ENCODE results near the gene APOE.

Gene APOE

GRCh38 chr19:44951179-44952159 lies 45.9 kb downstream of the APOE start:
- DNase-seq (ENCODE audit: low read depth in 2 of 2), result peak; percentile 17 to 36

DNA sequence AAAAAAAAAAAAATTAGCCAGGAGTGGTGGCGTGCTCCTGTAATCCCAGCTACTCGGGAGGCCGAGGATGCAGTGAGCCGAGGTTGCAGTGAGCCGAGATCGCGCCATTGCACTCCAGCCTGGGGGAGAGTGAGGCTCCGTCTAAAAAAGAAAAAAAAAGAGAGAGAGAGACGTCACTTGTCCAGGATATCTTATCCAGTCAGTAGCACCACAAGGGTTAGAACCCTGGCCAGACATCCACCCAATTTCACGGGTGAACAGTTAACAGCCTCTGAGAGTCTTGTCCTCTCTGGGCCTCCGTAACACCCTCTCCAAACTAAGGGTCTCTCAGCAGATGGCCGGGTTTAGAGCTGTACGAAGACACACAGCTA lies 48.7 kb downstream of the APOE start:
- no peak for DNase-seq (ENCODE audit: low read depth in 2 of 2)

DNA sequence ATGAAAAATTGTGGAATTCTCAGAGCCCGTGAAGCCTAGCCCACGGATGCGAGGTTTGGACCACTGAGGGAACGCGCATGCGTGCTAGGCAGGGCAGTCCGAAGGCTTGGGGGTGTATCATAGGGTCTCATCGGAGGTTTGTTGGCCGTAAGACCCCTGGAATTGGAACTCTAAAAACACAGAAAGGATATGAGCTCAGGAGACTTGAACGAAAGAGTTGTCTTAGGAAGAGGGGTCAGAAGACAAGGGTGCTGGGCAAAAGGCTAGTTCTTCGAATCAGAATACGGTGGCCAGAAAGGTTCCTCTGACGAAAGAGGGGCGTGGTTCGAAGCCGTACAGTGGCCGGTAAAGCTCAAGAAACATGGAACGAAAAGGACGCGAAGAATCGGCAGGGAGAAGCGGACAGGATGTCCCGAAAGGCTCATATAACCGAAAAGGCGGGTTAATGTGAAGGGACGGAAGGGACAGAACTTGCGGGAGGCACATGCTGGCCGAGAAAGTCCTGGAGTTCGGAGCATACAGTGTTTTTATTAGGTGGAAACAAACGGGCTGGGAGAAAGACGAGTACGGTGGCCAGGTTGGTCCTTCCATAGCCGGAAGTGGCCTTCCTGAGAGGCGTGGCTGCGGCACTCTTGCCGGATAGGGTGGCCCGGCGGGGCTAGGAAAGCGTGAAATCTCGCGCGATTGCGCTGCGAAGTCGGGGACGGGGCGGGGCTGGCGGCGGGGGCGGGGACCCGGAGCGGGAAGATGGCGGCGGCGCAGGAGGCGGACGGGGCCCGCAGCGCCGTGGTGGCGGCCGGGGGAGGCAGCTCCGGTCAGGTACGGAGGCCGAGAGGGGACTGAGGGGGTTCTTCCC lies 49.3 kb downstream of the APOE start, which contains the start of gene CLPTM1:
CLPTM1 (plus strand) TSS at position 732 of the 856 bp plus-strand sequence; CDS start at position 748, 16 bp downstream.
- DNase-seq (ENCODE audit: low read depth in 2 of 2), result peak; percentile 95 to 96

DNA sequence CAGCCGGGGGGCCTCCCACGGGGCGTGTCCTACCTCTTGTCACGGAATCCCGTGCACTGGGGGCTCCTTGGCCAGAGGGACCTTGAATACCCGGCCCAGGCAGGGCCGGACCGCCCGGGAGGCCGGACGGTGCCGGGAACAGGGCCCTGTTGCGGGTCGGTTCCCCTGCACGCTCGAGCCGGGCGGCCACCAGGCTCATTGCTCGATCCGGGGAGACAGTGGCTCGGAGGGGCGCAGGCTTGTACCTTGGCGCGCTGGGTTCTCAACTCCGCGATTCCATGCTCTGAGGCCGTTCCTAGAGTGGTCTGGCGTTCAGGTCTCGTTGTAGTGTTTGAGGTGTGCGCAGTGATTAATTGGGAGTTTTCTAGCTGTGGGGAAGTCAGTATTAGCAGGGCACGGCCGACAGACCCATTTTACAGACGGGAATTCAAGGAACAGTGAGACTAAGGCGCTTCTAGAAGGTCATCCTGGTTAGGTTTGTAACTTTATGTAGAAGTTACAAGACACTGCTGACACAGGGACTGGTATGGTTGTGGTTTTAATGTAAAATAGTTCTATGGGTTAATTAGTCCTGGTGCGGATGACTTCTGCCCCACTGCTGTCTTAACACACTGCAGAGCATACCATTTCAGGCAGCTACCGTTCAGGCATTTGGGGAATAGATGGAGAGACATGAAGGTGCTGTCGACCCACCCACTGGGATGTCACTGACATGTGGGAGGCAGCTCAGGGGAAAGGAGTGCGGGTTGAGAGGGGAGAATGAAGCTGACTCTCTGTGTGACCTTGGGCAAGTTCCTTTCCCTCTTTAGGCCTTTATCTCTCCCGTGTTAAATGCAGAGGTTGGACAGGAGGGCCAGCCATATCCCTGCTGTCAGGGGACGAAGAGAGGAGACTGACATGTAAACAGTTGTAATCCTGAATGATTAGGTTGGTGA lies 50.2 kb downstream of the APOE start:
- no peak for DNase-seq (ENCODE audit: low read depth in 2 of 2)

DNA sequence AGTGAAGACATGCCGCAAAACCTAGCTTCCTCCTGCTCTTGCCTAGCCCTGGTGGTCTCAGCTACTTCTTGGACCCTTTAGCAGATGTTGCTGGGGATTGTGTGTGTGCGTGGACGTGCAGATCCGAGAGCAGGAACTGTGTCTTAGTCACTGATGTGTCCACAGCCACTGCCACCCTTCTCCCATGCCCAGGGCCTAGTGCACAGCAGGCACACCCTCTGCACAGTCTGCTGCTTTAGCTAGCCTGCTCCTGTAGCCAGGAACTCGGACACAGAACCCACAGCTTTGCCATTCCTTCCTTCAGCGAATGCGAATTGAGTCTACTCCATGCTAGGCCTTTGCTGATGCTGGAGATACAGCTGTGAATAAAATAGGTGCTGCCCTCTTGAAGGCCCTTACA lies 51.9 kb downstream of the APOE start:
- DNase-seq (ENCODE audit: low read depth in 2 of 2), result no peak

GRCh38 chr19:44958090-44958489 lies 52.5 kb downstream of the APOE start:
- DNase-seq (ENCODE audit: low read depth in 2 of 2), result no peak

Measured in stimulated activated CD8-positive, alpha-beta memory T cell treated with anti-CD3 and anti-CD28 coated beads, Interleukin-2, amount 100 ng/mL, for 48 hours (primary cell).